ENCODE data around the gene ACBD4. TPM values are rescaled to one million over a fixed set of nuclear protein-coding genes. Genes with fewer than 3 reads are reported as not detected.

ACBD4 gene
- total RNA-seq, 1 donor from 2014 or later = 6.8 TPM

GRCh38 chr17:45117334-45117733 lies 18.2 kb upstream of the ACBD4 start:
- H4K20me1 ChIP-seq (ENCODE audit: low read depth) = no peaks in the 10 kb centered on the region
- TF ChIP-seq CTCF (IDR thresholded peaks at IDR 0.05) = no peak
- no peak for TF ChIP-seq EZH2 (IDR thresholded peaks at IDR 0.05)
- no peak for TF ChIP-seq EZH2phosphoT487 (IDR thresholded peaks at IDR 0.05)
- H3K9me3 ChIP-seq (ENCODE audit: low read depth) = no peaks in the 10 kb centered on the region
- H3K27me3 ChIP-seq = no peaks in the 10 kb centered on the region
- no peaks in the 10 kb centered on the region for H3F3A ChIP-seq (ENCODE audit: low read depth)
- no peak overlapping the region for H3K9ac ChIP-seq
- H3K4me3 Mint-ChIP-seq = no peak overlapping the region
- no peak overlapping the region for H2AFZ ChIP-seq (replicated peaks)
- H3K36me3 Mint-ChIP-seq = no peaks in the 10 kb centered on the region
- peaks cover 21% of the 10 kb centered on the region for H3K4me1 Mint-ChIP-seq
- H3K36me3 ChIP-seq = no peaks in the 10 kb centered on the region
- H3K27ac ChIP-seq = no peak overlapping the region
- H3K27ac Mint-ChIP-seq = no peak overlapping the region
- H3K4me2 ChIP-seq = no peak overlapping the region
- H3K27me3 Mint-ChIP-seq (ENCODE audit: insufficient read depth, low read depth) = peaks cover 2% of the 10 kb centered on the region
- H3K4me3 ChIP-seq = no peak overlapping the region
- no peaks in the 10 kb centered on the region for H3K9me3 Mint-ChIP-seq
- H3K4me1 ChIP-seq = no peaks in the 10 kb centered on the region
- H3K79me2 ChIP-seq (ENCODE audit: low read depth) = no peaks in the 10 kb centered on the region
- DNase-seq (ENCODE audit: low spot score) = no peak

- Histone ChIP-seq H3K4me3 (no peak overlapping the region), H3K4me2 (no peak overlapping the region), H3K79me2 (ENCODE audit: low read depth) (no peaks in the 10 kb centered on the region), H3F3A (ENCODE audit: low read depth) (no peaks in the 10 kb centered on the region), H3K4me1 (no peaks in the 10 kb centered on the region), H2AFZ (replicated peaks) (no peak overlapping the region), H4K20me1 (ENCODE audit: low read depth) (no peaks in the 10 kb centered on the region), H3K9me3 (ENCODE audit: low read depth) (no peaks in the 10 kb centered on the region), H3K27me3 (no peaks in the 10 kb centered on the region), H3K9ac (no peak overlapping the region), H3K27ac (no peak overlapping the region), H3K36me3 (no peaks in the 10 kb centered on the region)
- Mint-ChIP-seq H3K27ac (peak overlapping the region; percentile 65), H3K4me3 (no peak overlapping the region), H3K4me1 (peaks cover 25% of the 10 kb centered on the region), H3K9me3 (no peaks in the 10 kb centered on the region), H3K27me3 (ENCODE audit: insufficient read depth, low read depth) (peaks cover 2% of the 10 kb centered on the region), H3K36me3 (no peaks in the 10 kb centered on the region)
- TF ChIP-seq EZH2phosphoT487 (IDR thresholded peaks at IDR 0.05) (no peak), EZH2 (IDR thresholded peaks at IDR 0.05) (no peak), CTCF (IDR thresholded peaks at IDR 0.05) (no peak)
- DNase-seq (ENCODE audit: low spot score) = no peak
These were observed 17.4 kb upstream of the ACBD4 start for GRCh38 chr17:45117848-45118646.

GRCh38 chr17:45118691-45119090 lies 16.8 kb upstream of the ACBD4 start:
- H3K36me3 Mint-ChIP-seq = no peaks in the 10 kb centered on the region
- H4K20me1 ChIP-seq (ENCODE audit: low read depth) = no peaks in the 10 kb centered on the region
- DNase-seq (ENCODE audit: low spot score) = no peak
- no peaks in the 10 kb centered on the region for H3K36me3 ChIP-seq
- H3K9me3 Mint-ChIP-seq = no peaks in the 10 kb centered on the region
- no peak overlapping the region for H3K27ac ChIP-seq
- H3F3A ChIP-seq (ENCODE audit: low read depth) = no peaks in the 10 kb centered on the region
- H3K27ac Mint-ChIP-seq = peak overlapping the region; percentile 82
- no peaks in the 10 kb centered on the region for H3K79me2 ChIP-seq (ENCODE audit: low read depth)
- TF ChIP-seq EZH2 (IDR thresholded peaks at IDR 0.05) = no peak
- no peak for TF ChIP-seq CTCF (IDR thresholded peaks at IDR 0.05)
- TF ChIP-seq EZH2phosphoT487 (IDR thresholded peaks at IDR 0.05) = no peak
- H3K4me1 Mint-ChIP-seq = peaks cover 26% of the 10 kb centered on the region
- H3K4me2 ChIP-seq = no peak overlapping the region
- H3K27me3 Mint-ChIP-seq (ENCODE audit: insufficient read depth, low read depth) = peaks cover 2% of the 10 kb centered on the region
- H2AFZ ChIP-seq (replicated peaks) = no peak overlapping the region
- H3K27me3 ChIP-seq = no peaks in the 10 kb centered on the region
- H3K4me3 Mint-ChIP-seq = no peak overlapping the region
- H3K9ac ChIP-seq = no peak overlapping the region
- no peaks in the 10 kb centered on the region for H3K9me3 ChIP-seq (ENCODE audit: low read depth)
- no peak overlapping the region for H3K4me3 ChIP-seq
- no peaks in the 10 kb centered on the region for H3K4me1 ChIP-seq
